NCI-H345 treated with DMSO at 0.1 percent for 48 hours (cell line): ENCODE results near the gene SERP2.
"Not testable (repeated sequence)": the region's sequence is repeated elsewhere in the genome, so short reads cannot be mapped to it uniquely, and the experiment has no call there.

Source experiments
- DNase-seq: peaks from one replicate; lab custom pipeline; 2025; ENCODE audit not compliant: unreplicated experiment; lab: John Stamatoyannopoulos, UW

SERP2 gene

DNA sequence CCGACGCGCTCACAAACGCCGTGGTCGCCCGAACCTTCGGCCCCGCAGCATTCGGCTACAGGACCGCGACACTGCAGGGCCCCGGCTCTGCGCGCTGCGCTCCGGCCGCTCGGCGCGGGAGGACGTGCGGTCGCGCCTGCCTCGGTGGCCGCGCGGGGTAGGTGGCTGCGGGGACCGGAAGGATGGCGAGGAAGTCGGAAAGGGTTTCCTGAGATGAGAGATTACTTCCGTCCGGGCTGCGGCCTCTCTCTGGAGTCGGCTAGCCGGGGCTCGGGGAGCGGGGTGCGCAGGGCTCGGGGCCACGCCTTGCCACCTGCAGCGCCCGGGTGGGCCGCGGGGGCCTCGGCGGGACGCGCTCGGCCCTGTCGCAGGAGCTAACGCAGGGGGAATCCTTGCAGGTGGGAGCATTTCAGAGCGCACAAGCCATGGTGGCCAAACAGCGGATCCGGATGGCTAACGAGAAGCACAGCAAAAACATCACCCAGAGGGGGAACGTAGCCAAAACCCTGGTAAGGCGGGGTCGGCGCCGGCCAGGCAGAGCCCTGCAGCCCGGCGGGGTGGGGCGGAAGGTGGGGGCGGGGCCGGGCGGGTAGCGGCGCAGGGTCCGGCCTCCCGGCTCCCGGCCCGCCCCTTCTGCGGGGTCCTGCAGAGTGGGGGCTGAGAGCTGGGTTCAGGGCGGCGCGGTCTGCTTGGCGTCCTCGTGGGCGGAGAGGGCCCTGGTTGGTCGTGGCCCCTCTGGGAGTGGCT, at the start of gene SERP2:
Gene SERP2 (plus strand): TSS at position 224 of the 747 bp plus-strand sequence. CDS start 202 bp downstream, at position 426.
- DNase-seq = no peak

DNA sequence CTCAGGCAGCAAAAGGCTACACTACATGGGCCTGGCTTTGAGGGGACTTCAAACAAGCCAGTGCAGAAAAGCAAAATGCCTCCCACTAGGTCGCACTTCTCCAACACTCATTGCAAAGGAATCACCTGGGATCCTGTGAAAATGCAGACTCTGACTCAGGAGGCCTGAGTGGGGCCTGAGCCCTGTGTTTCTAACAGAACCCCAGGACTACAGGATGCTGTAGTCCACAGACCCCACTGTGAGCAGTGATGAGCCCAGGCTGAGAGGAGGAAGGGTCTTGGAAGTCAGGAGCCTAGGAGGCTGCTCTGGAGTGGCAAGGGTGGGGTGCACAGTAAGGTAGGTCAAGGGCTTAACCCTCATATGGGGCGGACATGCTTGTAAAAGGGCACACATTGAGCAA, 46.7 kb upstream of the SERP2 start:
- DNase-seq = no peak

- DNase-seq = not testable (repeated sequence)
Observed at GRCh38 chr13:44329041-44329440, 44.6 kb upstream of the SERP2 start.

DNA sequence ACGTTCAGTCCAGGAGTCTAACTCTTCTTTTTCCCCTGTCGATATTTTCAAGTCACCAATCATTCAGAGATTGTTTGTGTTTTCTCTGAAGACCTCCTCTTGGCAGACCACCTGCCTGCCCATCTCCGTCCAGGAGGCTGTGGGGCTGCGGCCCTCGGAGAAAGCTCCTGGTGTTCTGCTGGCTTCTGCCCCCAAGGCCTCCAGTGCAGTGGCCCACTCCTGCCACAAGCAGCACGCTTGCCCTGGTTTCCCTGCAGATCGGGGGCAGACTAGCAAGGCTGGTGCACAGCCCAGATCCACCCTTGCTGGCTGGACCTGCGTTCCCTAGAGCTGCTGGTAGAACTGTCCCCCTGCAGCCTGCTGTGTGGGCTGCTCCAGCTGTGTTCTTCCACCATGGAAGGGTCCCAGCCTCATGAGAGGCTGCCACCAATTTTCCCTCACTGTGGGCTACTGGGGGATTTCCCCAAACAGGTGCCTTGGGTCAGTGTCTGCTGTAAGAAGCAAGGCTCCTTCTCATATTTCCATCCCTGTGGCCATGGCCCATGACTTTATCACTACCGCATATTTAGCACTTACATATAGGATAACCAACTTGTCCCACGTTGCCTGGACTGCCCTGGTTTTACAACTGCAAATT, 43.6 kb upstream of the SERP2 start:
- no peak for DNase-seq

DNA sequence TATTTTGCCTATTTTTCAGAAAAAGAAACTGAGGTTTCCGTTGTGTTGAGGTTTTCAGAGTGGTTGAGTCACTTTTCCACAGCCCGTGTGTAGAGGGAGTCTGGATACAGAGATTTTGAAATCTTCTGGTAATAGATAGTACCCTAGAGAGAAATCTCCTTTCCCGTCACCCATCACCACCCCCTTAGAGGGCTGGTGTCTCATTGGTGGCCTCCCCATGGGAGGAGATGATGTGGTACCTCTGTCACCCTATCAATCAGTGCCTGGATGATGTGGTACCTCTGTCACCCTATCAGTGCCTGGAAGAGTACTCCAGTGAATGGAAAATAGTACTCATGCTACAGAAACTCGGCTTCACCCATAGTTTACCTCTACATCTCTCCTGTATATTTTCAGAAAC, 42.2 kb upstream of the SERP2 start:
- DNase-seq = no peak

GRCh38 chr13:44331912-44332851, 41.4 kb upstream of the SERP2 start:
- peak; percentile 43 for DNase-seq

DNA sequence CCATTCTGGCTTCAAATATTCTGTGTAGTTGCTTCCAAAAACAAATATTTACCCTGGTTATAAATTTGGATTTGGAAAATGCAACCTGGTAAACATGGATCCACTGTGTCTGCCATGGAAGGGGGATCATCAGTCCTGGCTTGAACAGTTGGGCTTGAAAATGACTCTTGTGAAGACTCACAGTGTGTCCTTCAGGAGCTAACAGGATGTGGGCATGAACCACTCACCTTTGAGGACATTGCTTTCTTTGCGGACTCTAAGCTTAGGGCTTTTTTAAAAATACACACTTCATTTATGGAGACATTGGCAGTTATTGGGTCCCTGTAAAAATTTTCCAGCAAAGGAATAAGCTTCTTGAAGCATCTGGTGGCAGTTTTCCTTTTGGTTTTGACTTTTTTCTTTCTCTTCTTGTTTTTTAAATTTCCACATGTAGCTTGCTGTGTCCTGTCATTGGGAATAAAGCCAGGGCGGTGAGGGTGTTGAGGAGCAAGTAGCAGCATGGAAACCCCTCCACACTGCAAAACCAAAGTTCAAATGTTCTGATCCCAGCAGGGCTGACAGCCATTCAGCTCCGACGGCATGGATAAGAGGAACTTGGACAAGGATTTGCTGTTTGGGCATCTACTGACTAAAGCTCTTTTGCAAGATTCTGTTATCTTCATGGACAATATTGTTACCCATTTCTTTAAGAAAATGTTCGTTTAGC, 39.5 kb upstream of the SERP2 start:
- DNase-seq = no peak

DNA sequence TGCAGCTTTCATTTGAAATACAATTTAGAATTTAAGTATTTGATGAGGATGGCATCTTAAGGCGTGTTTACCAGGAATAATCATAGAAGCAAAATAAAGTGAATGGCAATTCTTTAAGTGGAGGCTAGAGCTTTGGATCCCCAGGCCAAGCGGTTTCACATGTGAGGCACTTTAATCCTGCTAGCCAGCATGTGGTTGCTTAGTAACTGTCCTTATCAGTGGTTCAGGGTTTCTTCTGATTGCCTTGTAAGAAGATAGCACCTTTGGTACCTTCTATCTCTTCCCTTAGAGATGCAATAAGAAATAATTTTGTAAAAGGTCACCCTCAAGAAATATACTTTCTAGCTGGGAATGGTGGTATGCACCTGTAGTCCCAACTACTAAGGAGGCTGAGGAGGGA, 38.9 kb upstream of the SERP2 start:
- DNase-seq = no peak

DNA sequence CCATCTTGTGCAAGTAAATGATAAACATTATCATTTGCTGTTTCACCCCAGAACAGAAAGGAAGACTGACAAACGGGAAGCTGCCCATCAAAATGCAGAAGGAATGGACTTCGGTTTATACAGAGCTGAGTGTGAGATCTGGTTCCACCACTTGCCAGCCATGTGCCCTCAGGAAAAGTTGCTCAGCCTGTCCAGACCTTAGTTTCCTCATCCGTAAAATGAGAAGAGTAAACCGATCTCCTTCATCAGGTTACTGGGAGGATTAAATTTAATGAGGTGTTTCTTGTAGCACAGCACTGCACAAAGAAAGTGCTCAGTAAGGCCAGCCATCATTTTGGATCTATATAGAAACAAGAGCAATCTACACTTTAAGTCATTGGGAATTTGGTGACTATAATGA, 36.7 kb upstream of the SERP2 start:
- DNase-seq = no peak

DNA sequence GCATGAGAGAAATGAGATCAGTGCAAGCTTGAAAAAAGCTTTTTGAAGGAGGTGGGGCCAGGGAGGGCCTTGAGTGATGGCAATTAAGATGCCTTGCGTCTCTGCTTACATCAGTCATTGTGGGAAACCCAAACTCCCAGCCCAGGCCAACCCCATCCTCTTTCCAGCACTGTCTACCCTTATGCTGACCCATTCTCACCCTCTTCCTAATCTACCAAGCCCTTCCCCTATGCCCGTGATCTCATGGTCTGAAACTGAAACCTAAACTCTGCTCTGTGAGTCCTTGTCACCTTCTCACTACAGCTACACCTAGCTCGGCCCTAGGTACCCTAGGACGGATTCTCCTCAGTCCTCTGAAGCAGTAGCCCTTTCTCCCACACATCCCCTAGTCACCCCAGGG, 36.0 kb upstream of the SERP2 start:
- no peak for DNase-seq

GRCh38 chr13:44340508-44340907, 33.1 kb upstream of the SERP2 start:
- DNase-seq = no peak

GRCh38 chr13:44342741-44343140, 30.9 kb upstream of the SERP2 start:
- DNase-seq = no peak

GRCh38 chr13:44346534-44346933, 27.1 kb upstream of the SERP2 start:
- DNase-seq = no peak

- DNase-seq = no peak
Observed at GRCh38 chr13:44347301-44347700, 26.3 kb upstream of the SERP2 start.

GRCh38 chr13:44347949-44348348, 25.7 kb upstream of the SERP2 start:
- DNase-seq = no peak

DNA sequence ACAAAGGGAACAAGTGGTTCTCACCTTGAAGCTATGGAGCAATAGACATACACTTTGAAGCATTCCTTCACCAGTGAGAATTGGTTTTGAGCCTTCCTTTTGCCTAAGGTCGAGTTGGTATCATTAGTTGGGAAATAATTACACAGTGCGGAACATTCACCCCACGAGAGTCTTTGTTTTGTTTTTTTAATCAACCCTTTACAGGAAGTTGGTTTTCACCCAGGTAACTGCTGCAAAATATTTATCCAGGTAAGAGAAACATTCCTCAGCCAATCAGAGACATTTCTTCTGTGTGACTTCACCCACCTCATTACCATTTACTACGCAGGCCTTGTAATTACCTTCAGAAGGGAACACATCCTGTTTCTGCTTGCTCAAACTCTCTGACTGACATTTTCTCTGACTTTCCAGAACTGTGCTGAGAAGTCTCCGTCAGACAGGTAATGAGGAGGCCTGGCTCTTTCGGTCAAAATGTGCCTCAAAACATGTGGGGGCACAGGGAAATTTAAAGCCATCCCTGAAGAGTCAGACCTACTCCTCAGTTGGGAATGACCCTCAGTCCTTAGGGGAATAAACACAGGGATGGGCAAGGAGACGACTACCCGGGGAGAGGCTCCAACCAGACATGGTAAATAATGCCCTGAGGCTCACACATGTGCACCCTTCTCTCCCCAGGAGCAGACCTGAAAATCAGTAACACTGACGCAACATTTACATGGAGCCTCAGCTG, 22.7 kb upstream of the SERP2 start:
- no peak for DNase-seq

GRCh38 chr13:44351505-44351854, 22.1 kb upstream of the SERP2 start:
- no peak for DNase-seq

DNA sequence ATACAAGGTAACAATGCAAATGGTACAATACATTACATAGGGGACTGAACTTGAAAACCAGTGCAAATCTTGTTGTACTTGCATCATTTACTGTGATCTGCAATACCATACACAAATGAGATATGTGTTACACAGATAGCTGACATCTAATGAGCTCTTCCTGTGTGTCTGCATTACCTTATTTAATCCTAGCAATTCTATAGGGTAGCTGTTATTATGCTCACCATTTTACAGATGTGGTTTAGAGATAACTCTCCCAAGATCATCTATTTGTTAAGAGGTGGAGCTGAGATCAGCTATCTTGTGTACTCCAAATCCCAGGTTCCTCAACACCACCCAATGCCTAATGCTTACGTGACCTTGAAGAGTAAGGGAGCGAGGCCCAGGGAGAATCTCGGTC, 21.4 kb upstream of the SERP2 start:
- no peak for DNase-seq

- no peak for DNase-seq
Observed at GRCh38 chr13:44352671-44353070, 21.0 kb upstream of the SERP2 start.

DNA sequence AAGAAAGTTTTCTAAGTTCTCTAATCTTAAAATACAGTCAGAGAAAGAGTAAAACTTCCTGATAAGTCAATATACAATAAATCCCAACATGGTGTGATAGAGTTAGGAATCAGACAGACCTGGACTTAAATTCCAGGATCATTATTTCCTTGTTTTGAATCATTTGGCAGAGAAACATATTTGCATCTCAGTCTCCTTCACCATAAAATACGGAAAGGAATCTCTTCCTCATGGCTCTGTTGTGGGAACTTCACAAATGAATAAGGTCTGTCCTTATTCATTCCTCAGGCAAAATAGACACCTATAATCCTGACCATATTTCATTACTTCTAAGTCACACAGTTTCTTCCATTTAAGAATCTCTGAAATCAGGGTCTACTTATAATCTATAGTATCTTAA, 19.3 kb upstream of the SERP2 start:
- no peak for DNase-seq

GRCh38 chr13:44354884-44355283, 18.7 kb upstream of the SERP2 start:
- DNase-seq = no peak
